K562 (cell line): ENCODE measurements around the gene TSHZ1. TPM values are rescaled to one million over a fixed set of nuclear protein-coding genes. Genes with fewer than 3 reads are reported as not detected.

Experiments used
- ATAC-seq: fragments of 200-7000 bp; cut with Tn5 transposase; 3 replicates; pipeline ENCODE4 v1.9.1; 2020; ENCODE audit warnings: moderate library complexity
- BruUV-seq: library from RNA; stranded (reverse); fragments of 400-500 nt; replicated peaks from 2 replicates; lab custom pipeline; 2021; lab: Mats Ljungman, UMichigan
- CTCF ChIA-PET: fragments of 300-600 bp; formaldehyde crosslinking; extraction: SDS; loops from one replicate; lab custom pipeline; 2021; ENCODE audit warnings: low intra/inter-chr PET ratio; lab: Yijun Ruan, JAX
- POLR2A ChIA-PET: fragments of 300-600, 350-650 bp; sonication (Branson Sonifier 250); formaldehyde crosslinking; extraction: SDS; loops from one replicate; lab custom pipeline; 2021; ENCODE audit warnings: antibody characterized with exemption, inconsistent platforms; lab: Yijun Ruan, JAX
- DNase-seq, 4 experiments: peaks; one replicate each; pipeline versions ENCODE4 v3.0.0 to v3.0.0-alpha.2; 2011 to 2018; ENCODE audit warnings: low spot score in 3 of 4, mixed read lengths in 3 of 4; ENCODE audit errors: extremely low read depth in 1 of 4
- FAIRE-seq: peaks from 2 replicates; lab custom pipeline; 2011; peaks lifted over from hg19 to GRCh38; lab: Jason Lieb, UNC
- H2AFZ ChIP-seq: 2 replicates; pipeline ENCODE4 v1.6.0; 2011; ENCODE audit warnings: low read depth, low read length, control low read depth, inconsistent platforms
- H3K27ac ChIP-seq: fragments of 200-600 bp; 3 replicates; pipeline ENCODE4 v1.8.0; 2011; ENCODE audit warnings: low read depth, mild to moderate bottlenecking, control low read depth, inconsistent platforms, low read length, moderate library complexity, mixed read lengths; ENCODE audit errors: extremely low read depth
- H3K27me3 ChIP-seq, 2 experiments: fragments of 300-600 bp in 1 of 2; 2 replicates in 1 of 2; 3 replicates in 1 of 2; pipeline versions ENCODE4 v1.6.0 to v1.8.0; 2011; ENCODE audit warnings: inconsistent platforms in 2 of 2, low read length in 2 of 2, mild to moderate bottlenecking in 1 of 2, mixed read lengths in 1 of 2, moderate library complexity in 1 of 2; ENCODE audit not compliant: control insufficient read depth in 2 of 2, insufficient read depth in 2 of 2
- H3K36me3 ChIP-seq: fragments of 300-600 bp; 3 replicates; pipeline ENCODE4 v1.8.0; 2011; ENCODE audit warnings: mild to moderate bottlenecking, low read length, inconsistent platforms; ENCODE audit not compliant: control insufficient read depth, insufficient read depth
- H3K4me1 ChIP-seq, 2 experiments: fragments of 200-600 bp in 1 of 2; replicated peaks in 1 of 2; 2 replicates in 1 of 2; 3 replicates in 1 of 2; pipeline versions ENCODE4 v1.5.1 to v1.8.0; 2011; ENCODE audit warnings: inconsistent platforms in 2 of 2, low read length in 2 of 2, mild to moderate bottlenecking in 1 of 2, mixed read lengths in 1 of 2, moderate library complexity in 1 of 2; ENCODE audit not compliant: control insufficient read depth in 2 of 2, insufficient read depth in 2 of 2
- H3K4me2 ChIP-seq: 2 replicates; pipeline ENCODE4 v1.6.1; 2011; ENCODE audit warnings: low read length, control low read depth, inconsistent platforms, mixed read lengths; ENCODE audit not compliant: insufficient read depth
- H3K4me3 ChIP-seq: fragments of 200-600 bp; sonication (generic), shearing (Covaris generic); 2 replicates; pipeline ENCODE4 v1.5.1; 2016; ENCODE audit warnings: control low read depth, inconsistent platforms
- H3K79me2 ChIP-seq: fragments of 200-600 bp; 3 replicates; pipeline ENCODE4 v1.8.0; 2011; ENCODE audit warnings: low read length, inconsistent platforms; ENCODE audit not compliant: control insufficient read depth, insufficient read depth
- H3K9ac ChIP-seq, 2 experiments: 2 replicates each; pipeline versions ENCODE4 v1.6.0 to v1.6.1; 2011; ENCODE audit warnings: low read depth in 2 of 2, low read length in 2 of 2, control low read depth in 1 of 2, inconsistent platforms in 1 of 2, mild to moderate bottlenecking in 1 of 2, mixed read lengths in 1 of 2; ENCODE audit not compliant: insufficient read depth in 1 of 2
- H3K9me1 ChIP-seq: one replicate; pipeline ENCODE4 v1.6.0; 2011; ENCODE audit warnings: inconsistent platforms, mild to moderate bottlenecking, low read length, moderate library complexity; ENCODE audit not compliant: control insufficient read depth, insufficient read depth
- H3K9me3 ChIP-seq: replicated peaks from 2 replicates; pipeline ENCODE4 v1.5.1; 2011; ENCODE audit warnings: low read depth, low read length, inconsistent platforms; ENCODE audit not compliant: control insufficient read depth, insufficient read depth
- H4K20me1 ChIP-seq: replicated peaks from 2 replicates; pipeline ENCODE4 v1.6.1; 2011; ENCODE audit warnings: low read length, inconsistent platforms, mixed read lengths; ENCODE audit not compliant: control insufficient read depth, insufficient read depth
- BRD4 ChIP-seq: fragments of 200-600 bp; sonication (generic); IDR thresholded peaks from 2 replicates; pipeline ENCODE4 v1.6.1; 2017; ENCODE audit warnings: inconsistent platforms
- CAMTA2 ChIP-seq: fragments of 250-450 bp; sonication (Bioruptor Pico); conservative IDR thresholded peaks from 2 replicates; pipeline ENCODE4 v1.5.1; 2022
- CEBPZ ChIP-seq: fragments of 150-350 bp; IDR thresholded peaks from 2 replicates; pipeline ENCODE4 v1.6.1; 2014; ENCODE audit warnings: low read depth, mild to moderate bottlenecking, low read length, borderline replicate concordance
- WGBS: fragments of 100-300 bp; shearing (Covaris generic); methylation state at CpG from one replicate; pipeline ENCODE4 v1.1.6; 2016; ENCODE audit warnings: low coverage, mixed read lengths; ENCODE audit not compliant: insufficient coverage; ENCODE audit errors: missing lambda C conversion rate; 5-methylcytosine and 5-hydroxymethylcytosine counted together
- in situ Hi-C: fragments of 300-500 bp; cut with MboI; formaldehyde crosslinking; loops from 4 replicates; pipeline ENCODE4 v1.15.0; 2018; ENCODE audit warnings: inconsistent platforms, mixed read lengths
- intact Hi-C: fragments of 100-400 bp; cut with micrococcal nuclease; formaldehyde crosslinking; loops from 2 replicates; pipeline ENCODE4 v1.14.2; 2022
- polyA plus RNA-seq, 8 experiments: library from polyadenylated mRNA; depleted of rRNA in 4 of 8; stranded (reverse) in 5 of 8; unstranded in 3 of 8; fragments of >200 nt; fragmentation: Nextera tagmentation in 2 of 8; fragmentation: Illumina TruSeq in 1 of 8; extraction: Ambion mirVana in 2 of 8; extraction: Trizol in 1 of 8; gene quantifications; 2 replicates each; pipeline versions ENCODE4 v1.2.1 to v1.2.3, GENCODE V29; 2011 to 2014; ENCODE audit warnings: inconsistent platforms in 1 of 8, missing spikeins in 1 of 8
- total RNA-seq, 7 experiments: library from RNA; depleted of rRNA in 6 of 7; stranded (reverse); fragments of >200 nt in 6 of 7; fragmentation: Illumina TruSeq in 2 of 7; extraction: Trizol in 2 of 7; gene quantifications; 2 replicates each; pipeline versions ENCODE4 v1.2.1 to v1.2.3, GENCODE V29; 2011 to 2021; ENCODE audit warnings: low replicate concordance in 1 of 7

TSHZ1 gene
- total and polyA plus RNA-seq, 9 of the 15 experiments (the other 6 are each of a cell fraction or from before 2014, with no cell fraction given): 1.1 to 7.2 (median 2.7) TPM

GRCh38 chr18:75305984-75306383 lies 95.4 kb downstream of the TSHZ1 start:
- in situ Hi-C loops: no loop called here
- H3K9me3 ChIP-seq: no peaks in the 10 kb centered on the region
- no peak for DNase-seq
- H3K4me3 ChIP-seq: no peak overlapping the region
- no peak overlapping the region for H3K27ac ChIP-seq
- H3K4me1 ChIP-seq: no peaks in the 10 kb centered on the region; a peak in 1 of 5 replicates
- H3K9me1 ChIP-seq: no peaks in the 10 kb centered on the region
- H3K4me2 ChIP-seq: no peak overlapping the region
- H3K27me3 ChIP-seq: peaks cover 3 to 26% of the 10 kb centered on the region in 2 experiments; a peak in 4 of 5 replicates
- no peak overlapping the region for H2AFZ ChIP-seq
- TF ChIP-seq CEBPZ (no peak), CAMTA2 (no peak), BRD4 (no peak)
- POLR2A ChIA-PET: no interaction called here
- ATAC-seq: no peak
- no peaks in the 10 kb centered on the region for H3K36me3 ChIP-seq
- H3K9ac ChIP-seq: no peak overlapping the region
- whole genome bisulfite sequencing: 0% methylated on average over 3 of the region's 4 CpGs
- no peaks in the 10 kb centered on the region for H3K79me2 ChIP-seq
- no TSS peak for BruUV-seq
- no peaks in the 10 kb centered on the region for H4K20me1 ChIP-seq
- intact Hi-C loops: no loop called here
- CTCF ChIA-PET: no interaction called here
- no peak for FAIRE-seq
